Neural progenitor cell (in vitro differentiated cells): ENCODE measurements around the gene SLC28A1. TPM values are rescaled to one million over a fixed set of nuclear protein-coding genes. Genes with fewer than 3 reads are reported as not detected.

Experiments
- DNase-seq: peaks from one replicate; pipeline ENCODE4 v3.0.0-alpha.2; 2016; ENCODE audit warnings: low spot score
- H2AFZ ChIP-seq: fragments of 200-600 bp; sonication (generic); replicated peaks from 2 replicates; pipeline ENCODE4 v1.6.1; 2016; ENCODE audit warnings: antibody characterized with exemption
- H3F3A ChIP-seq: fragments of 200-600 bp; sonication (generic); 2 replicates; pipeline ENCODE4 v1.6.1; 2016; ENCODE audit warnings: antibody characterized with exemption, low read depth
- H3K27ac ChIP-seq: fragments of 200-600 bp; sonication (generic); 2 replicates; pipeline ENCODE4 v1.5.1; 2016; ENCODE audit warnings: mild to moderate bottlenecking
- H3K27me3 ChIP-seq: fragments of 200-600 bp; sonication (generic); 2 replicates; pipeline ENCODE4 v1.6.1; 2016; ENCODE audit warnings: mild to moderate bottlenecking, moderate library complexity
- H3K36me3 ChIP-seq: fragments of 200-600 bp; sonication (generic); 2 replicates; pipeline ENCODE4 v1.5.1; 2016
- H3K4me1 ChIP-seq: fragments of 200-600 bp; sonication (generic); 2 replicates; pipeline ENCODE4 v1.6.1; 2016; ENCODE audit warnings: mixed run types
- H3K4me2 ChIP-seq: fragments of 200-600 bp; sonication (generic); 2 replicates; pipeline ENCODE4 v1.6.1; 2016
- H3K4me3 ChIP-seq: fragments of 200-600 bp; sonication (generic); 2 replicates; pipeline ENCODE4 v1.5.1; 2016
- H3K79me2 ChIP-seq: fragments of 200-600 bp; sonication (generic); 2 replicates; pipeline ENCODE4 v1.6.1; 2016; ENCODE audit warnings: low read depth
- H3K9ac ChIP-seq: fragments of 200-600 bp; sonication (generic); 2 replicates; pipeline ENCODE4 v1.6.1; 2016
- H3K9me3 ChIP-seq: fragments of 200-600 bp; sonication (generic); 2 replicates; pipeline ENCODE4 v1.5.1; 2016; ENCODE audit warnings: low read depth
- H4K20me1 ChIP-seq: fragments of 200-600 bp; sonication (generic); 2 replicates; pipeline ENCODE4 v1.6.1; 2016; ENCODE audit warnings: low read depth
- H3K27ac Mint-ChIP-seq: 3 replicates; pipeline ENCODE4 v1.8.0; 2021; ENCODE audit warnings: mixed read lengths
- H3K27me3 Mint-ChIP-seq: 2 replicates; pipeline ENCODE4 v1.8.0; 2022; ENCODE audit warnings: low read depth, mild to moderate bottlenecking, inconsistent platforms, moderate library complexity, mixed read lengths; ENCODE audit not compliant: insufficient read depth
- H3K36me3 Mint-ChIP-seq: 3 replicates; pipeline ENCODE4 v1.8.0; 2021; ENCODE audit warnings: mixed read lengths
- H3K4me1 Mint-ChIP-seq: 3 replicates; pipeline ENCODE4 v1.8.0; 2021; ENCODE audit warnings: mixed read lengths
- H3K4me3 Mint-ChIP-seq: 3 replicates; pipeline ENCODE4 v1.8.0; 2021; ENCODE audit warnings: mild to moderate bottlenecking, moderate library complexity, mixed read lengths
- H3K9me3 Mint-ChIP-seq: 3 replicates; pipeline ENCODE4 v1.8.0; 2020; ENCODE audit warnings: mixed read lengths
- CTCF ChIP-seq: fragments of 200-600 bp; sonication (generic); IDR thresholded peaks from 2 replicates; pipeline ENCODE4 v1.5.1; 2017; ENCODE audit warnings: antibody characterized with exemption, mild to moderate bottlenecking
- EZH2 ChIP-seq: fragments of 200-600 bp; sonication (generic); IDR thresholded peaks from 2 replicates; pipeline ENCODE4 v1.6.1; 2017; ENCODE audit warnings: antibody characterized with exemption, mild to moderate bottlenecking, moderate library complexity
- EZH2phosphoT487 ChIP-seq: fragments of 200-600 bp; sonication (generic); IDR thresholded peaks from 2 replicates; pipeline ENCODE4 v1.6.1; 2017; ENCODE audit warnings: antibody characterized with exemption
- total RNA-seq: library from RNA; depleted of rRNA; stranded (reverse); fragments of >200 nt; gene quantifications from 2 replicates; pipeline ENCODE4 v1.2.3, GENCODE V29; 2015; ENCODE audit warnings: low replicate concordance

SLC28A1 gene
- total RNA-seq, 1 donor from 2014 or later: not detected

GRCh38 chr15:84973492-84974460 lies 89.3 kb downstream of the SLC28A1 start:
- H3K27me3 Mint-ChIP-seq: peaks cover 2% of the 10 kb centered on the region

GRCh38 chr15:84975871-84976351 lies 91.4 kb downstream of the SLC28A1 start:
- peaks cover 35% of the 10 kb centered on the region for H3K27me3 ChIP-seq
- H3K4me3 Mint-ChIP-seq: no peak overlapping the region
- peaks cover 13% of the 10 kb centered on the region for H3K4me1 Mint-ChIP-seq
- H3K27ac Mint-ChIP-seq: no peak overlapping the region
- no peaks in the 10 kb centered on the region for H3K36me3 Mint-ChIP-seq
- H3K27me3 Mint-ChIP-seq: peaks cover 10% of the 10 kb centered on the region
- H4K20me1 ChIP-seq: no peaks in the 10 kb centered on the region
- no peak overlapping the region for H3K27ac ChIP-seq
- H2AFZ ChIP-seq: no peak overlapping the region
- H3K4me3 ChIP-seq: no peak overlapping the region
- H3K4me2 ChIP-seq: no peak overlapping the region
- H3K79me2 ChIP-seq: no peaks in the 10 kb centered on the region
- H3K9ac ChIP-seq: no peak overlapping the region
- TF ChIP-seq CTCF (no peak), EZH2 (no peak), EZH2phosphoT487 (no peak)
- H3K9me3 Mint-ChIP-seq: no peaks in the 10 kb centered on the region
- no peak for DNase-seq
- H3F3A ChIP-seq: peaks cover 15% of the 10 kb centered on the region
- no peaks in the 10 kb centered on the region for H3K4me1 ChIP-seq
- no peaks in the 10 kb centered on the region for H3K36me3 ChIP-seq
- H3K9me3 ChIP-seq: no peaks in the 10 kb centered on the region

More at GRCh38 chr15:84973492-84974460, 89.3 kb downstream of the SLC28A1 start:
- no peak for DNase-seq
- Histone ChIP-seq H3K27me3 (peaks cover 19% of the 10 kb centered on the region), H3K4me2 (no peak overlapping the region), H3K9ac (no peak overlapping the region), H3K9me3 (no peaks in the 10 kb centered on the region), H3K36me3 (no peaks in the 10 kb centered on the region), H3K4me3 (no peak overlapping the region), H4K20me1 (no peaks in the 10 kb centered on the region), H2AFZ (no peak overlapping the region), H3K27ac (no peak overlapping the region), H3K4me1 (no peaks in the 10 kb centered on the region), H3F3A (no peaks in the 10 kb centered on the region), H3K79me2 (no peaks in the 10 kb centered on the region)
- Mint-ChIP-seq H3K9me3 (no peaks in the 10 kb centered on the region), H3K36me3 (no peaks in the 10 kb centered on the region), H3K4me3 (no peak overlapping the region), H3K27ac (no peak overlapping the region), H3K4me1 (peaks cover 3% of the 10 kb centered on the region)
- no peak for TF ChIP-seq CTCF
- no peak for TF ChIP-seq EZH2phosphoT487
- TF ChIP-seq EZH2: no peak

- Mint-ChIP-seq H3K4me1 (peaks cover 13% of the 10 kb centered on the region), H3K9me3 (no peaks in the 10 kb centered on the region), H3K27ac (no peak overlapping the region), H3K4me3 (peak overlapping the region; percentile 18), H3K27me3 (peaks cover 10% of the 10 kb centered on the region), H3K36me3 (no peaks in the 10 kb centered on the region)
- no peaks in the 10 kb centered on the region for H3K79me2 ChIP-seq
- H3K9me3 ChIP-seq: no peaks in the 10 kb centered on the region
- no peaks in the 10 kb centered on the region for H3K4me1 ChIP-seq
- no peaks in the 10 kb centered on the region for H4K20me1 ChIP-seq
- DNase-seq: no peak
- peaks cover 42% of the 10 kb centered on the region for H3K27me3 ChIP-seq
- no peak overlapping the region for H3K27ac ChIP-seq
- no peak overlapping the region for H3K4me2 ChIP-seq
- no peaks in the 10 kb centered on the region for H3K36me3 ChIP-seq
- H2AFZ ChIP-seq: no peak overlapping the region
- H3F3A ChIP-seq: peaks cover 16% of the 10 kb centered on the region
- no peak overlapping the region for H3K4me3 ChIP-seq
- no peak overlapping the region for H3K9ac ChIP-seq
- no peak for TF ChIP-seq CTCF
- TF ChIP-seq EZH2phosphoT487: no peak
- TF ChIP-seq EZH2: no peak
Observed at GRCh38 chr15:84976746-84977345, 92.4 kb downstream of the SLC28A1 start.
